ENCODE results near the gene SIRT5.

The SIRT5 gene

GRCh38 chr6:13579911-13580310, 5.5 kb downstream of the SIRT5 start:
- no peaks in the 10 kb centered on the region for H3K27me3 ChIP-seq (ENCODE audit: control insufficient read depth in 3 of 3, insufficient read depth in 3 of 3, low read depth in 1 of 3, low read length in 3 of 3)
- H2BK5ac ChIP-seq (ENCODE audit: low read length): no peak overlapping the region
- H3K4ac ChIP-seq (ENCODE audit: low read length): no peak overlapping the region
- no peak overlapping the region for H3K9ac ChIP-seq (ENCODE audit: low read depth, low read length, poor library complexity)
- H3K18ac ChIP-seq (ENCODE audit: low read length): no peak overlapping the region
- H3K4me1 ChIP-seq (ENCODE audit: control insufficient read depth in 2 of 2, insufficient read depth in 1 of 2, low read depth in 1 of 2, low read length in 2 of 2): no peaks in the 10 kb centered on the region
- no peak overlapping the region for H2BK120ac ChIP-seq (ENCODE audit: low read depth, low read length)
- H3K9me3 ChIP-seq (replicated peaks in 1 of 2; ENCODE audit: control insufficient read depth in 2 of 2, insufficient read depth in 1 of 2, low read depth in 1 of 2, low read length in 2 of 2): peaks cover 0 to 3% of the 10 kb centered on the region in 2 donors
- H3K27ac ChIP-seq (replicated peaks; ENCODE audit: low read length): no peak overlapping the region
- H3K36me3 ChIP-seq (replicated peaks in 1 of 2; ENCODE audit: control insufficient read depth in 2 of 2, insufficient read depth in 2 of 2, low read length in 2 of 2): peaks cover 4 to 24% of the 10 kb centered on the region in 2 donors
- H3K4me3 ChIP-seq (ENCODE audit: low read length in 2 of 2): no peak overlapping the region
- H4K91ac ChIP-seq (ENCODE audit: low read depth, low read length, poor library complexity): no peak overlapping the region
- H3K23ac ChIP-seq (ENCODE audit: low read depth, low read length, poor library complexity): no peak overlapping the region
- no peak overlapping the region for H4K8ac ChIP-seq (ENCODE audit: low read depth, low read length)
- H2BK12ac ChIP-seq (ENCODE audit: low read length): no peak overlapping the region
- no peak for DNase-seq (ENCODE audit: low spot score)
- H3K4me2 ChIP-seq (ENCODE audit: insufficient read depth, low read length, poor library complexity, severe bottlenecking): no peak overlapping the region
- H2BK15ac ChIP-seq (ENCODE audit: low read length): no peak overlapping the region
- WGBS, 2 donors (ENCODE audit: extremely low coverage in 2 of 2, insufficient read length in 2 of 2, insufficient replicate concordance in 1 of 2): no CpG with 5 or more reads among the region's 1 CpG
- H3K14ac ChIP-seq (ENCODE audit: low read length): no peak overlapping the region
- no peaks in the 10 kb centered on the region for H3K79me1 ChIP-seq (ENCODE audit: low read depth, low read length)
- no peak overlapping the region for H2AK5ac ChIP-seq (ENCODE audit: low read depth, low read length)
- no peak overlapping the region for H2AFZ ChIP-seq (ENCODE audit: low read length)

- WGBS, 2 donors (ENCODE audit: extremely low coverage in 2 of 2, insufficient read length in 2 of 2, insufficient replicate concordance in 1 of 2): no CpG with 5 or more reads among the region's 9 CpGs
- H3K27ac ChIP-seq (replicated peaks; ENCODE audit: low read length): no peak overlapping the region
- H3K14ac ChIP-seq (ENCODE audit: low read length): no peak overlapping the region
- no peak overlapping the region for H2AFZ ChIP-seq (ENCODE audit: low read length)
- H4K8ac ChIP-seq (ENCODE audit: low read depth, low read length): no peak overlapping the region
- no peak overlapping the region for H3K4me2 ChIP-seq (ENCODE audit: insufficient read depth, low read length, poor library complexity, severe bottlenecking)
- no peak overlapping the region for H3K4ac ChIP-seq (ENCODE audit: low read length)
- peaks cover 0 to 3% of the 10 kb centered on the region in 2 donors for H3K9me3 ChIP-seq (replicated peaks in 1 of 2; ENCODE audit: control insufficient read depth in 2 of 2, insufficient read depth in 1 of 2, low read depth in 1 of 2, low read length in 2 of 2)
- no peak overlapping the region for H2AK5ac ChIP-seq (ENCODE audit: low read depth, low read length)
- H2BK120ac ChIP-seq (ENCODE audit: low read depth, low read length): no peak overlapping the region
- H2BK15ac ChIP-seq (ENCODE audit: low read length): no peak overlapping the region
- no peak overlapping the region for H3K23ac ChIP-seq (ENCODE audit: low read depth, low read length, poor library complexity)
- H3K4me1 ChIP-seq (ENCODE audit: control insufficient read depth in 2 of 2, insufficient read depth in 1 of 2, low read depth in 1 of 2, low read length in 2 of 2): no peaks in the 10 kb centered on the region
- no peak overlapping the region for H4K91ac ChIP-seq (ENCODE audit: low read depth, low read length, poor library complexity)
- H3K79me1 ChIP-seq (ENCODE audit: low read depth, low read length): no peaks in the 10 kb centered on the region
- no peak for DNase-seq (ENCODE audit: low spot score)
- no peak overlapping the region for H2BK12ac ChIP-seq (ENCODE audit: low read length)
- peaks cover 6 to 27% of the 10 kb centered on the region in 2 donors for H3K36me3 ChIP-seq (replicated peaks in 1 of 2; ENCODE audit: control insufficient read depth in 2 of 2, insufficient read depth in 2 of 2, low read length in 2 of 2)
- no peak overlapping the region for H3K4me3 ChIP-seq (ENCODE audit: low read length in 2 of 2)
- H2BK5ac ChIP-seq (ENCODE audit: low read length): no peak overlapping the region
- no peak overlapping the region for H3K18ac ChIP-seq (ENCODE audit: low read length)
- no peak overlapping the region for H3K9ac ChIP-seq (ENCODE audit: low read depth, low read length, poor library complexity)
- H3K27me3 ChIP-seq (ENCODE audit: control insufficient read depth in 3 of 3, insufficient read depth in 3 of 3, low read depth in 1 of 3, low read length in 3 of 3): no peaks in the 10 kb centered on the region
These were observed 7.4 kb downstream of the SIRT5 start for GRCh38 chr6:13581700-13582229.

GRCh38 chr6:13586603-13587542, 12.5 kb downstream of the SIRT5 start:
- DNase-seq (ENCODE audit: low spot score): no peak
- no peak overlapping the region for H2BK15ac ChIP-seq (ENCODE audit: low read length)
- H2BK12ac ChIP-seq (ENCODE audit: low read length): no peak overlapping the region
- no peak overlapping the region for H3K27ac ChIP-seq (replicated peaks; ENCODE audit: low read length)
- no peak overlapping the region for H3K18ac ChIP-seq (ENCODE audit: low read length)
- no peak overlapping the region for H4K8ac ChIP-seq (ENCODE audit: low read depth, low read length)
- H4K91ac ChIP-seq (ENCODE audit: low read depth, low read length, poor library complexity): no peak overlapping the region
- peaks cover 8 to 36% of the 10 kb centered on the region in 2 donors for H3K36me3 ChIP-seq (replicated peaks in 1 of 2; ENCODE audit: control insufficient read depth in 2 of 2, insufficient read depth in 2 of 2, low read length in 2 of 2)
- no CpG with 5 or more reads among the region's 7 CpGs for WGBS, 2 donors (ENCODE audit: extremely low coverage in 2 of 2, insufficient read length in 2 of 2, insufficient replicate concordance in 1 of 2)
- no peak overlapping the region for H2BK120ac ChIP-seq (ENCODE audit: low read depth, low read length)
- H3K79me1 ChIP-seq (ENCODE audit: low read depth, low read length): no peaks in the 10 kb centered on the region
- H3K4me2 ChIP-seq (ENCODE audit: insufficient read depth, low read length, poor library complexity, severe bottlenecking): no peak overlapping the region
- no peaks in the 10 kb centered on the region for H3K27me3 ChIP-seq (ENCODE audit: control insufficient read depth in 3 of 3, insufficient read depth in 3 of 3, low read depth in 1 of 3, low read length in 3 of 3)
- H3K23ac ChIP-seq (ENCODE audit: low read depth, low read length, poor library complexity): no peak overlapping the region
- H2AFZ ChIP-seq (ENCODE audit: low read length): no peak overlapping the region
- H3K14ac ChIP-seq (ENCODE audit: low read length): no peak overlapping the region
- H3K9ac ChIP-seq (ENCODE audit: low read depth, low read length, poor library complexity): no peak overlapping the region
- peaks cover 0 to 2% of the 10 kb centered on the region in 2 donors for H3K4me1 ChIP-seq (ENCODE audit: control insufficient read depth in 2 of 2, insufficient read depth in 1 of 2, low read depth in 1 of 2, low read length in 2 of 2)
- no peak overlapping the region for H2BK5ac ChIP-seq (ENCODE audit: low read length)
- no peak overlapping the region for H3K4me3 ChIP-seq (ENCODE audit: low read length in 2 of 2)
- H3K9me3 ChIP-seq (replicated peaks in 1 of 2; ENCODE audit: control insufficient read depth in 2 of 2, insufficient read depth in 1 of 2, low read depth in 1 of 2, low read length in 2 of 2): no peaks in the 10 kb centered on the region
- H3K4ac ChIP-seq (ENCODE audit: low read length): no peak overlapping the region
- H2AK5ac ChIP-seq (ENCODE audit: low read depth, low read length): no peak overlapping the region

- Histone ChIP-seq H3K27me3 (ENCODE audit: control insufficient read depth in 3 of 3, insufficient read depth in 3 of 3, low read depth in 1 of 3, low read length in 3 of 3) (no peaks in the 10 kb centered on the region), H4K8ac (ENCODE audit: low read depth, low read length) (no peak overlapping the region), H3K9me3 (replicated peaks in 1 of 2; ENCODE audit: control insufficient read depth in 2 of 2, insufficient read depth in 1 of 2, low read depth in 1 of 2, low read length in 2 of 2) (no peaks in the 10 kb centered on the region), H3K79me1 (ENCODE audit: low read depth, low read length) (no peaks in the 10 kb centered on the region), H3K27ac (replicated peaks; ENCODE audit: low read length) (no peak overlapping the region), H3K9ac (ENCODE audit: low read depth, low read length, poor library complexity) (no peak overlapping the region), H3K23ac (ENCODE audit: low read depth, low read length, poor library complexity) (no peak overlapping the region), H2BK5ac (ENCODE audit: low read length) (no peak overlapping the region), H3K4me1 (ENCODE audit: control insufficient read depth in 2 of 2, insufficient read depth in 1 of 2, low read depth in 1 of 2, low read length in 2 of 2) (peaks cover 0 to 2% of the 10 kb centered on the region in 2 donors), H2AFZ (ENCODE audit: low read length) (no peak overlapping the region), H2BK15ac (ENCODE audit: low read length) (no peak overlapping the region), H2BK120ac (ENCODE audit: low read depth, low read length) (no peak overlapping the region), H3K4me2 (ENCODE audit: insufficient read depth, low read length, poor library complexity, severe bottlenecking) (no peak overlapping the region), H4K91ac (ENCODE audit: low read depth, low read length, poor library complexity) (no peak overlapping the region), H3K36me3 (replicated peaks in 1 of 2; ENCODE audit: control insufficient read depth in 2 of 2, insufficient read depth in 2 of 2, low read length in 2 of 2) (peaks cover 9 to 51% of the 10 kb centered on the region in 2 donors), H2AK5ac (ENCODE audit: low read depth, low read length) (no peak overlapping the region), H3K4ac (ENCODE audit: low read length) (no peak overlapping the region), H2BK12ac (ENCODE audit: low read length) (no peak overlapping the region), H3K4me3 (ENCODE audit: low read length in 2 of 2) (no peak overlapping the region), H3K18ac (ENCODE audit: low read length) (no peak overlapping the region), H3K14ac (ENCODE audit: low read length) (no peak overlapping the region)
- DNase-seq (ENCODE audit: low spot score): no peak
- no CpG with 5 or more reads among the region's 9 CpGs for WGBS, 2 donors (ENCODE audit: extremely low coverage in 2 of 2, insufficient read length in 2 of 2, insufficient replicate concordance in 1 of 2)
These were observed 15.4 kb downstream of the SIRT5 start for GRCh38 chr6:13589801-13590200.
